A172 (cell line): ENCODE results near the gene R3HDM2. TPM values are rescaled to one million over a fixed set of nuclear protein-coding genes. Genes with fewer than 3 reads are reported as not detected.
"Not testable (repeated sequence)": the region's sequence is repeated elsewhere in the genome, so short reads cannot be mapped to it uniquely, and the experiment has no call there.

Experiments
- DNase-seq: peaks from one replicate; pipeline ENCODE4 v3.0.0-alpha.2; 2015; ENCODE audit warnings: low spot score
- total RNA-seq: library from RNA; depleted of rRNA; stranded (reverse); fragments of >200 nt; shearing (Covaris generic); gene quantifications from 2 replicates; pipeline ENCODE4 v1.2.3, GENCODE V29; 2014

R3HDM2 gene
- total RNA-seq, 1 experiment from 2014 or later: 16.3 TPM

GRCh38 chr12:57426948-57427347 is 3.9 kb downstream of the R3HDM2 start:
- not testable (repeated sequence) for DNase-seq

DNA sequence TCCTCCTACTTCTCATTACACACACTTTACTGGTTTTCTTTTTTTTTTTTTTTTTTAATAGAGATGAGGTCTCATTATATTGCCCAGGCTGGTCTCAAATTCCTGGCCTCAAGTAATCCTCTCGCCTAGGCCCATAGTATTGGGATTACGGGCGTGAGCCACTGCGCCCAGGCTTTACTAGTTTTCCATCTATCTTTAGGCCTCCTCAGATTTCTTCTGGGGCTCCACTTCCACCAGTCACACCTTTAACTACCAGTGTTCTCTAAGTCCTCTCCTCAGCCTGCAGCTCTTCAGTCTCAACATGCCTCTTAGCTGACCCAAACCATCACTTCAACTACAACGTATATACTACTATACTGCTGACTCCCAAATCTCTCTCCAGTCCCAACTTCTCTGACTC is 10.4 kb downstream of the R3HDM2 start:
- DNase-seq: no peak

DNA sequence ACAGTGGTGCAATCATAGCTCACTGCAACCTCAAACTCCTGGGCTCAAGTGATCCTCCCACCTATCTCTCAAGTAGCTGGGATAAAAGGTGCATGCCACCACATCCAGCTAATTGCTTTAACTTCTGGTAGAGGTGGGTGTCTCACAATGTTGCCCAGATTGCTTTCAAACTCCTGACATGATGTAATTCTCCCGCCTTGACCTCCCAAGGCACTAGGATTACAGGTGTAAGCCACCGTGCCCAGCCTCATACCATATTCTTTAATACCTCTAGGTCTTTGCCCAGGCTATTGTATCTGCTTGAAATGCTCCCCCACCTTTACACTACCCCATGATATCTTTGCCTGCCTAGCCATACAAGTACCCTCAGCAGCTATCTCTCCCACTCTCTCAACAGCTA is 11.3 kb downstream of the R3HDM2 start:
- DNase-seq: no peak

DNA sequence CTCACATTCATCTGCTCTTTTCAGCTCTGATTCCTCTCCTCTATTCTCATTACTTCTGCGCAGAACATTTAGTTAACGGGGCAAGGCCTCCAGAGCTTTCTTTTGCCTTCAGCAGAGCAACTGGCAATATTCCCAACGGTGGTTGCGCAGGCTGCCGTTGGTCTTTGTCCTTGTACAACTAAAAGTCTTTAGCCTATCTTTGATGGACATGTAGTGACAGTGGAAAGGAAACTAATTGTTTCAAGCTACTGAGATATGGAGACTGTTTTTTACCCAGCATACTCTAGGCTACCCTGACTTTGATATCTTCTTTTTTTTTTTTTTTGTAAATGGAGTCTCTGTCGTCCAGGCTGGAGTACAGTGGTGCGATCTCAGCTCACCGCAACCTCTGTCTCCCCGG is 12.6 kb downstream of the R3HDM2 start:
- DNase-seq: no peak

DNA sequence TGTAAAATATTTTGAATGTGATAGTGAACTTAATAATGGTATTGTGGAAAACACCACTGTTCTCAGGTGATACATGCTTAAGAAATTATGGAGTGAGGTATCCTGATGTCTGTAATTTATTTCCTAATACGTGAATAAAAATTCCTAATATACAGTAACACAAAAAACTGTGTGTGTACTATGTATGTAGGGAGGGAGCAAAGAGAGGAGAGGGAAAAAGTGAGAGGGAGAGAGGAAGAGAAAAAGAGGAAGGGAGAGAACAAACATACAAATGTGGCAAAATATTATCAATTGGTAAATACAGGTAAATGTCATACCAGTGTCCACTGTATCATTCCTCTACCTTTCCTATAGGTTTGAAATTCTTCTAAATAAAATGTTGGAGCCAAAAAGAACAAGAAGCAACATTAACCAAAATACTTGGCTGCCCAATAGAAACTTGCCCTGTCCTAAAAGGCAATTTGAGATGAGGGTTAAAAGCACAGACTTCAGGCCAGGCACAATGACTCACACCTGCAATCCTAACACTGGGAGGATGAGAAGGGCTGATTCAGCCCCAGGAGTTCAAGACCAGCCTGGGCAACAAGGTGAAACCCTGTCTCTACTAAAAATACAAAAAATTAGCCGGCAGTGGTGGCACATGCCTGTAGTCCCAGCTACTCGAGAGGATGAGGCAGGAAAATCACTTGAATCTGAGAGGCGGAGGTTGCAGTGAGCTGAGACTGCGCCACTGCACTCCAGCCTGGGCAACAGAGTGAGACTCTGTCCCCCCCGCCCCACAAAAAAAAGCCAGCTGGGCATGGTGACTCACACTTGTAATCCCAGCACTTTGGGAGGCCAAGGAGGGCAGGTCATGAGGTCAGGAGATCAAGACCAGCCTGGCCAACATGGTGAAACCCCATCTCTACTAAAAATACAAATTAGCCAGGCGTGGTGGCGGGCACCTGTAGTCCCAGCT is 14.5 kb downstream of the R3HDM2 start:
- peak; percentile 18 for DNase-seq

DNA sequence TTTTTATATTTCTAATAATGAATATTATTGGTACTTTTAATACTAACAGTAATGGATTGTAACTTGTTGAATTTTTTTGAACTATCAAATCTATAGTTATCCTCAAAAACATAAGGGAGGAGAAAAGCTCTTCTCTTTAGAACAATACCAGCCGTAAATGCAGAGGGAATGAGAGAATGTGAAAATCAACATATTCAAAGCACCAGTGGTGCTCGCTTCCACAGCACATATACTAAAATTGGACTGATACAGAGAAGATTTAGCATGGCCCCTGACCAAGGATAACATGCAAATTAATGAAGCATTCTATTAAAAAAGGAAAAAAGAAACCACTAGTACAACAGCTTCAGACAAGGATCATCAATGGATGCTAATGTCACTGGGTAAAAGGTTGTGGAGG is 15.8 kb downstream of the R3HDM2 start:
- DNase-seq: no peak

- DNase-seq: not testable (repeated sequence)
Observed at GRCh38 chr12:57414160-57414559, 16.7 kb downstream of the R3HDM2 start.

- DNase-seq: no peak
Observed at GRCh38 chr12:57410534-57410933, 20.3 kb downstream of the R3HDM2 start.

DNA sequence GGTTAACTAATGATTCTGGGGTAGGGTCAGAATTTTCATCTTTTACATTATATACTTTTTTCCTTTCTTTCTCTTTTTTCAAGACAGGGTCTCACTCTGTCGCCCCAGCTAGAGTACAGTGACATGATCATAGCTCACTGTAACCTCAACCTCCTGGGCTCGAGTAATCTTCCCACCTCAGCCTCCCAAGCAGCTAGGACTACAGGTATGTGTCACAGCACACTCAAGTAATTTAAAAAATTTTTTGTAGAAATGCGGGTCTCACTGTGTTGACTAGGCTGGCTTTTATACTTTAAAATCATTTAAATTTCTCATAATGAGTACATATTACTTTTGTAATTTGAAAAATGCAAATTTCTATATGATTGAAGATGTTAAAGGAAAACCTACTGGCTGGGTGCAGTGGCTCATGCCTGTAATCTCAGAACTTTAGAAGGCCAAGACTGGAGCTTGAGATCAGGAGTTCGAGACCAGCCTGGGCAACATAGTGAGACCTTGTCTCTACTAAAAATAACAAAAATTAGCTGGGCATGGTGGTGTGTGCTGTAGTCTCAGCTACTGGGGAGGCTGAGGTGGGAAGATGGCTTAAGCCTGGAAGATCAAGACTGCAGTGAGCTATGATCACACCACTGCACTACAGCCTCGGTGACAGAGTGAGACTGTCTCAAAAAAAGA is 25.7 kb downstream of the R3HDM2 start:
- no peak for DNase-seq

GRCh38 chr12:57402156-57402555 is 28.7 kb downstream of the R3HDM2 start:
- DNase-seq: not testable (repeated sequence)

DNA sequence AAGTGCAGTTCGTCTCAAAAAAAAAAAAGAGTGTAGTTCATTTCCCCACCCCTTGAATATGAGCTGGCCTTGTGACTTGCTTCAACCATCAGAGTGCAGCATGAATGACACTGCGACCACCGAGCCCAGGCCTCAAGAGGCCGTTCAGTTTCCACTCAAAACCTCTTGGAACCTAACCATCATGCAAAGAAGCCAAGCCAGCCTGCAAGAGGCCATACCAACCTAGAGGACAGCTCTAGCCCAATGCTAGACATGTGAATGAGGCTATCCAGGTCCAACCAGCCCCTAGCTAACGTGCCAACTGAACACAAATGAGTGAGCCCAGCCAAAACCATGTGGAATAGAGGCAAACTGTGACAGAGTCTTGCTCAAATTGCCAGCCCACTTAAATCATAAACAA is 29.7 kb downstream of the R3HDM2 start:
- DNase-seq: no peak

GRCh38 chr12:57399718-57400463 is 31.0 kb downstream of the R3HDM2 start:
- not testable (repeated sequence) for DNase-seq

DNA sequence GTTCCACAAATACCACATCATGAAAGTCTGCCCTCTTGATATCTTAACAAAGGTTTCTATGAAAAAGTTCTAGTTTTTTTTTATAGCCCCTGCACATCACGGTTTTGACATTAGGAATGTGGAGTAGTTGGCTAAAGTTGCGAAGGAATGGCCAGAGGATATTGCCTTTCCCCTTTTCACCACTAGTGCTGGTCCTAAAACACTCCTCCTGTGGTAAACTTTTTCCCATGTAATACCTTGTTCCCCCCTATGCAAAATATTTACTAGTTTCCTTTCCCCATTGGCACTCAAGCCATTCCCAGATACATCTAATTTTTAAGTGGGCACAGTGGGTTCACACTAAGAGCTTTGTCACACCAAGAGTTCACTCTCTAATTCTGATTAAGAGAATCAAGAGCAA is 33.4 kb downstream of the R3HDM2 start:
- no peak for DNase-seq

- no peak for DNase-seq
Observed at GRCh38 chr12:57395121-57395520, 35.7 kb downstream of the R3HDM2 start.

- no peak for DNase-seq
Observed at GRCh38 chr12:57390174-57390573, 40.7 kb downstream of the R3HDM2 start.

- peak; percentile 87 for DNase-seq
Observed at GRCh38 chr12:57389033-57389432, 41.8 kb downstream of the R3HDM2 start.

- DNase-seq: no peak
Observed at GRCh38 chr12:57388425-57388824, 42.4 kb downstream of the R3HDM2 start.

GRCh38 chr12:57386187-57386720 is 44.6 kb downstream of the R3HDM2 start:
- DNase-seq: no peak

- DNase-seq: no peak
Observed at GRCh38 chr12:57385586-57385985, 45.3 kb downstream of the R3HDM2 start.

DNA sequence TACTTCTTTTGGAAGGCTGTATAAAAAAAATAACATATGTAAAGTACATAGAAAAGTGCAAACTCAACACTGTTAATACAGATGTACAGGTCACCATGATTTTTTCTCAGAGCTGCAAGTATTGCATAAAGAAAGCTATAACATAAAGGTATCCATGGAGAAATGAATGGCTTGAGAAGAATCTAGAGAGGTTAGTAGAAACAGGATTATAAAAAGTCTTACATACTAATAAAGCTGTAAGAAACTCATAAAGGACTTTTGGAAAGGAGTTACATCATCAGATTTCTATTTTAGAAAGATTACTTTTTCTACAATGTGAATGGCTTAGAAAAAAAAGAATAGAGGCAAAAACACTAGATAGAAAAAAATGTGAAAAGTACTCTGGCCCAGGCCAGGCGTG is 46.4 kb downstream of the R3HDM2 start:
- no peak for DNase-seq

- no peak for DNase-seq
Observed at GRCh38 chr12:57381693-57382220, 49.1 kb downstream of the R3HDM2 start.

DNA sequence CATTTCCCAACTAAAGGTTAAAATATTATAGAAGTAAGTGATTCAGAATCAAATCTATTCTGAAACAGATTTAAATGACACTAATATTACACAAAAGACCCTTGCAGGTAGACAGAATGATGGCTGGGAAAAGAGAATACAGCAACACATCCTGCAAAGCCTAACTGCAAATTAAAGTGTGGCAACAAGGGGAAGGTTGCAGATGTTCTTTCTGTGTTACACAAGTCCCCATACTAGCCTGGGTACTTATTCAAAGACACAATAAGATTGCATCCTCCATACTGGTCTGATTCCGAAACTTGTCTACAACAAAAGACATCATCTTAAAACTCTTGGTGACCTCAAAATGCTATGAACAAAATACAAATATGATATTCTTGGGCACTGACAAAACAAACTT is 50.5 kb downstream of the R3HDM2 start:
- DNase-seq: no peak
